HG03280 (cell line): ENCODE data around the gene LRCOL1.

ENCODE experiments used
- ATAC-seq: cut with Tn5 transposase; IDR thresholded peaks from one replicate; pipeline ENCODE4 v1.9.1; 2021; ENCODE audit warnings: mild to moderate bottlenecking, moderate library complexity; ENCODE audit not compliant: unreplicated experiment

The LRCOL1 gene

GRCh38 chr12:132620113-132620898 lies 9.9 kb upstream of the LRCOL1 start:
- ATAC-seq: no peak

- ATAC-seq: no peak
Measured at GRCh38 chr12:132619386-132620112, 9.2 kb upstream of the LRCOL1 start.

DNA sequence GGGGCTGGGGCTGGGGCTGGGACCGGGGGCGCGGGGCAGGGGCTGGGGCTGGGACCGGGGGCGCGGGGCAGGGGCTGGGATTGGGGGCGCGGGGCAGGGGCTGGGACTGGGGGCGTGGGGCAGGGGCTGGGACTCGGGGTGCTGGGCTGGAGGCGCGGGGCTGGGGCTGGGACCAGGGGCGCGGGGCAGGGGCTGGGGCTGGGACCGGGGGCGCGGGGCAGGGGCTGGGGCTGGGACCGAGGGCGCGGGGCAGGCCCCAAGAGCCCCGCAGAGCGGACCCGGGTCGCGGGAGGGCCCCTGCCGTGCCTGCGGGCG lies 8.6 kb upstream of the LRCOL1 start:
- ATAC-seq: no peak

- ATAC-seq: no peak
Measured at GRCh38 chr12:132618683-132619043, 8.3 kb upstream of the LRCOL1 start, which contains the start of gene P2RX2. Gene P2RX2, plus strand, starts transcription at chr12:132618776. Its CDS starts 41 bp downstream, at chr12:132618817.

GRCh38 chr12:132617822-132618682 lies 7.7 kb upstream of the LRCOL1 start:
- no peak for ATAC-seq

- no peak for ATAC-seq
Measured at GRCh38 chr12:132617135-132617701, 6.8 kb upstream of the LRCOL1 start.

GRCh38 chr12:132615579-132616038 lies 5.2 kb upstream of the LRCOL1 start:
- no peak for ATAC-seq

DNA sequence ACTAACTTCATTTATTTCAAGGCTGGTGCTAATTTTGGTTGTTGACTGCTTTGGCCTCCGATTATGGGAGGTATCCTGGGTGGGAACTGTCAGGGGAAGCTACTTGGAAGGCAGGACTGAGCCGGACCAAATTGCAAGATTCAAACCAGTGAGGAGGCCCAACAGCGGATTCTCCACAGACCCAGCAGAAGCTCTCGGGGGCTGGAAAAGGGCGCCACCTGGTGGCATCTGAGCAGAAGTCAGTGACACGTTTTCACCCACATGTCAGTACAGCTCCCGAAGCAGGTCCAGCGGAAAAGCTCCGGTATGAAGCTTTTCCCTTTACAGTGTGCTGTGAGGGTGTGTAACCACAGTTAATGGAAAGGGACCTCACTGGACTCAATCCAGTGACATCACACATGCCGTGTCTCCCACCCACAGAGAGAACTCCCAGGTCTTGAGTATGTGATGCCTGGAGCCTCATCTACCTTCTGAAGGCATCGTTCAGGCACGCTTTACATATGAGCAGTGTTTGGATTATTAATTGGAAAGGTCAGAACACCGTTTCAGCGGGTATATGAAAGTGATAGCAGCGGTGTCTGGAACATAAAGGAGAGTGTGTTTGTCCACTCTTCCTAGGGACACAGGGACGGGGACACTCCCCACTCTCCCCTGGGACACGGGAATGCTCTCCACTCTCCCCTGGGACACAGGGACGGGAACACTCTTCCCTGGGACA lies 4.6 kb upstream of the LRCOL1 start:
- peak; percentile 62 for ATAC-seq

- ATAC-seq: no peak
Measured at GRCh38 chr12:132614029-132614428, 3.6 kb upstream of the LRCOL1 start.

- ATAC-seq: no peak
Measured at GRCh38 chr12:132611620-132612019, 1.2 kb upstream of the LRCOL1 start.

- no peak for ATAC-seq
Measured at GRCh38 chr12:132610866-132611602, 652 bp upstream of the LRCOL1 start.

DNA sequence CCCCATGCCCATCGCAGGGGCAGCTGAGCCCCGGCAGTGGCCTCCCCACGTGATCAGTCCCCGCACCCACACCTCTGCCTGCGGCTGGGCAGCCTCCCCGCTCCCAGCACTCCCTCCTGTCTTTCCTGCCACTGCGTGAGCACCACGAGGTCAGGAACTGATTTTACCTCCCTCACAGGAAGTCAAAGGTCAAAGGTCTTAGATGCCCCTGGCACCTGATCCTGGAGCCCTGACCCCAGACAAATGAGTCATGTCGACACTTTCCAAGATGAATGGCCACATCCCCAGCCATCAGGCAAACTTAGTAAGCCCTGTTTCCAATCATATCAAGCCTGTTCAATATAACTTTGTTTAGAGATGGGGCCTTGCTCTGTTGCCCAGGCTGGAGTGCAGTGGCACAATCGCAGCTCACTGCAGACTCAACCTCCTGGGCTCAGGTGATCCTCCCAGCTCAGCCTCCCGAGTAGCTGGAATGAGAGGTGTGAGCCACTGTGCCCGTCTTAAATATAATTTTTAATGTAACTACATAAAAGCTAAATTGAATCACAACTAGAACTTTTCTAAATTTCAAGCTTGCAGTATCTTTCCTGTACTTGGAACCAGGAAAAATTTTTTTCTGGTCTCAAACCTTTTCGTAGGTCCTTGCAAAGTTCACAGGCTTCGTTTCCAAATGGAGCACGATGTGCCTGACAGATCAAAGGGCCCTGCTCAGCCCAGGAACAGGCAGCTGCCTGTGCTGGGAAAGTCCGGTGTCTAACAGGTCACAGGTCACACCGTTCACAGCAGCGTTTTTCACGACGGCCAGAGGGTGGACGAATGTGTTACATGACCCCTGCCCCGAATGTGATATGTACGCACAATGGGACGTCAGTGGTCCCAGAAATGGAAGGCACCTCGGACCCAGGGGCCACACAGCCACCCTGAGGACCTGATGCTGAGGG lies 1.9 kb downstream of the LRCOL1 start:
- no peak for ATAC-seq

GRCh38 chr12:132606927-132607326 lies 3.5 kb downstream of the LRCOL1 start:
- no peak for ATAC-seq

DNA sequence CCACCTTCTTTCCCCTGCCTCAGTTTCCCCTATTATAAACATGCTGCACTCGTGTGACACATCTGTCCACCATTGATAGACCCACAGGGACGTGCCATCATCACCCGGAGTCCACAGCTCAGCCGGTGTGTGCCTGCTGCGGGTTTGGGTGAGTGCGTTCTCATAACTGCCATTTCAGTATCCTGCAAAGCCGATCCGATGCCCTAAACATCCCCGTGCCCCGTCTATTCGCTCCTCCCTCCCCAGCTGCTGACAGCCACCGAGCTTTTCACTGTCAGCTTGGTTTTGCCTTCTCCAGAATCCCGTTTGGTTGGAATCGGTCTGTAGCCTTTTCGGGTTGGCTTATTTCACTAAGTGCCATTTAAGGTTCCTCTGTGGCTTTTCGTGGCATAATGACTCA lies 3.9 kb downstream of the LRCOL1 start:
- ATAC-seq: no peak

- no peak for ATAC-seq
Measured at GRCh38 chr12:132605892-132606291, 4.5 kb downstream of the LRCOL1 start.

DNA sequence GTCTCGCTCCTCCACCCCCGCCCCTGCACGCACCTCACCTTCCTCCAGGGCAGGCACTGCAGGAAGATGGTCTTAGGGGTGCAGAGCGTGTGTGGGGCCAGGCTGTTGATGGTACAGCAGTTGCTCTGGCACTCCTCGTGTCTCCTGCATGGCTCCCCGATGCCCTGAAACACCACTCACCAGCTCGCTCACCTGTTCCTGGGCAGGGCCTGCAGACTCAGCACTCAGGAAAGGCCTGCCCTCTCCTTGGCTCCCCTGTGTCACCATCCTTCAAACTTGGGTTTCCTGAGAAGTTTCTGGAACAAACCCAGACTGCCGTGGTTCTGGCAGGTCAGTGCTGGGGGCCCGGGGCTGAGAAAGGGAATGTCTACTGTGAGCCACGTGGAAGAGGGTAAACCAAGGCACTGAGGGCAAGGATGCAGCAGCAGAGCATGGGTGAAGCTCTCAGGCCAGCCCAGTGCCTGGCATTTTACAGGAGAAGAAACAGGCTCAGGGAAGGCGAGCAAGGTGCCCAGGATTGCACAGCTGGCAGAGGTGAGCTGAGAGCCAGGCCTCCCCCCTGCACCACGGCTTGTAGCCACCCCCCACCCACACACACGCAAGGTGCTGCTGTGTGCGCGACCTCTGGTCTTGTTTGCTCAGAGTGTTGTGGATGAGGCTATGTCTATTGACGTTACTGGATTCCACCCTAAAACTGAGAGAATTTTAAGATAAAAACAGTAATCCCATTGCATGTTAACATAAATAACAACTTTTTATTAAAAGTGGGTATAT lies 5.5 kb downstream of the LRCOL1 start:
- no peak for ATAC-seq

DNA sequence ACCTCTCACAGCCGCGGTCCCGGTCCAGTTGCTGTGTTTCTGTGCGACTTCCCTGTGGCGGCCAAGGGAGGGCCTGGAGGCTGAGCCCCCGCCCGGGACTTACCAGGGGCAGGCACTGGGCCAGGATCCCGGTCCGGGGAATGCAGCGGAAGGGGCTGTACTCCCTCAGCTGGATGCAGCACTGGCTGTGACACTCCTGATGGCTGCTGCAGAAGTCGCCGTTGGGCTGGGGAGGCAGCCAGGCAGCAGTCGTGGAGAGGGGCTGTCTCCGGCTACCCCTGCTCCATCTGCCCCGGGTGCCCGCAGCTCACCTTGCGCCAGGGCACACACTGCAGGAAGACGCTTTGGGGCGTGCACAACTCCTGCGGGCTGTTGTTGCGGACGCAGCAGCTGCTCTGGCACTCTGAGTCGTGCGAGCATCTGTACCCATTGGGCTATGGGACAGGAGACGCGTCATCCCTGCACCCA lies 6.2 kb downstream of the LRCOL1 start:
- no peak for ATAC-seq
